Stimulated activated CD8-positive, alpha-beta memory T cell treated with anti-CD3 and anti-CD28 coated beads, Interleukin-15, amount 100 ng/mL, for 4 hours (primary cell): ENCODE results near the gene DYNC1LI2.

Source experiments
- DNase-seq, 2 donors: peaks; one replicate each; pipeline ENCODE4 v3.0.0-alpha.2; 2020; ENCODE audit warnings: low read depth in 2 of 2

The DYNC1LI2 gene

GRCh38 chr16:66740010-66740409 lies 11.4 kb downstream of the DYNC1LI2 start:
- no peak for DNase-seq

- DNase-seq = no peak
Observed at GRCh38 chr16:66735891-66736290, 15.5 kb downstream of the DYNC1LI2 start.

GRCh38 chr16:66731101-66731500 lies 20.3 kb downstream of the DYNC1LI2 start:
- DNase-seq = no peak

GRCh38 chr16:66728804-66729203 lies 22.6 kb downstream of the DYNC1LI2 start:
- no peak for DNase-seq

GRCh38 chr16:66728117-66728787 lies 23.2 kb downstream of the DYNC1LI2 start:
- no peak for DNase-seq

- DNase-seq = no peak
Observed at GRCh38 chr16:66720766-66721165, 30.6 kb downstream of the DYNC1LI2 start.

- DNase-seq = no peak
Observed at GRCh38 chr16:66719246-66719645, 32.2 kb downstream of the DYNC1LI2 start.

GRCh38 chr16:66717776-66718175 lies 33.6 kb downstream of the DYNC1LI2 start:
- DNase-seq = no peak

GRCh38 chr16:66717112-66717675 lies 34.2 kb downstream of the DYNC1LI2 start:
- DNase-seq = no peak

- DNase-seq = no peak
Observed at GRCh38 chr16:66714654-66715307, 36.6 kb downstream of the DYNC1LI2 start.

- no peak for DNase-seq
Observed at GRCh38 chr16:66714062-66714461, 37.3 kb downstream of the DYNC1LI2 start.

- no peak for DNase-seq
Observed at GRCh38 chr16:66713076-66713475, 38.3 kb downstream of the DYNC1LI2 start.

GRCh38 chr16:66712512-66712911 lies 38.9 kb downstream of the DYNC1LI2 start:
- no peak for DNase-seq

GRCh38 chr16:66711581-66711980 lies 39.8 kb downstream of the DYNC1LI2 start:
- no peak for DNase-seq

GRCh38 chr16:66706506-66706880 lies 44.9 kb downstream of the DYNC1LI2 start:
- no peak for DNase-seq

GRCh38 chr16:66705790-66706505 lies 45.5 kb downstream of the DYNC1LI2 start:
- no peak for DNase-seq

GRCh38 chr16:66703406-66704215 lies 47.8 kb downstream of the DYNC1LI2 start:
- DNase-seq = no peak

GRCh38 chr16:66701516-66701915 lies 49.9 kb downstream of the DYNC1LI2 start:
- no peak for DNase-seq

GRCh38 chr16:66701026-66701425 lies 50.4 kb downstream of the DYNC1LI2 start:
- DNase-seq = no peak

- DNase-seq = no peak
Observed at GRCh38 chr16:66699898-66700297, 51.5 kb downstream of the DYNC1LI2 start.

GRCh38 chr16:66698046-66698445 lies 53.4 kb downstream of the DYNC1LI2 start:
- DNase-seq = no peak
